Effector memory CD4-positive, alpha-beta T cell (primary cell): ENCODE results near the gene SAA1.

ENCODE experiments used
- DNase-seq, 3 donors: peaks; one replicate each; pipeline ENCODE4 v3.0.0-alpha.2; 2020
- H3K27ac ChIP-seq: 2 replicates; pipeline ENCODE4 v1.7.0; 2013; ENCODE audit warnings: mild to moderate bottlenecking, low read length, moderate library complexity; ENCODE audit not compliant: insufficient read depth, poor library complexity, severe bottlenecking
- H3K27me3 ChIP-seq: replicated peaks from 2 replicates; pipeline ENCODE4 v1.7.0; 2013; ENCODE audit warnings: mild to moderate bottlenecking, low read length; ENCODE audit not compliant: insufficient read depth, control insufficient read depth, poor library complexity, severe bottlenecking
- H3K36me3 ChIP-seq: 2 replicates; pipeline ENCODE4 v1.7.0; 2013; ENCODE audit warnings: mild to moderate bottlenecking, low read length, moderate library complexity; ENCODE audit not compliant: control insufficient read depth, insufficient read depth
- H3K4me1 ChIP-seq: 2 replicates; pipeline ENCODE4 v1.7.0; 2013; ENCODE audit warnings: low read length, mild to moderate bottlenecking; ENCODE audit not compliant: control insufficient read depth, insufficient read depth, poor library complexity, severe bottlenecking
- H3K4me3 ChIP-seq: 2 replicates; pipeline ENCODE4 v1.7.0; 2013; ENCODE audit warnings: low read length, low read depth, mild to moderate bottlenecking; ENCODE audit not compliant: insufficient read depth, poor library complexity, severe bottlenecking
- H3K9me3 ChIP-seq: 2 replicates; pipeline ENCODE4 v1.7.0; 2013; ENCODE audit warnings: mild to moderate bottlenecking, low read length, moderate library complexity; ENCODE audit not compliant: control insufficient read depth

Gene SAA1

DNA sequence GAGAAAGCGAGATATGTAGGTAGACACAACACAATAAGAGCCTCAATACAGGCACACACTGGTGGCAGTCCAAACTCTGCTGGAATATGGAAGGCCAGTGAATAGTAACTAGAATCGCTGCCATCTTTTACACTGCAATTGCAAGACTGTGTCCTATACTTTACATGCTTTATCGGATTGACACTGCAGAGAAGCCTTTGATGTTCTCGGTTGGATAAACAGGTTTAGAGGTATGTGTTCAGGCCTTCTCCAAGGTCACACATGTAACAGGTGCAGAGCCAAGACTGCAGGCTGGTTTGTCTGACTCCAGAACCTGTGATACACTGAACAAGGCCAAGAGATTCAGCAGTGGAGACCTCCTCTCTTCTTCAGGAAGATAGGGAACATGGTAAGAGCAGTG lies 5.1 kb downstream of the SAA1 start:
- H3K4me3 ChIP-seq: no peak overlapping the region
- no peak overlapping the region for H3K27ac ChIP-seq
- H3K27me3 ChIP-seq: no peaks in the 10 kb centered on the region
- H3K4me1 ChIP-seq: no peaks in the 10 kb centered on the region
- no peaks in the 10 kb centered on the region for H3K36me3 ChIP-seq
- DNase-seq: no peak
- H3K9me3 ChIP-seq: no peaks in the 10 kb centered on the region

DNA sequence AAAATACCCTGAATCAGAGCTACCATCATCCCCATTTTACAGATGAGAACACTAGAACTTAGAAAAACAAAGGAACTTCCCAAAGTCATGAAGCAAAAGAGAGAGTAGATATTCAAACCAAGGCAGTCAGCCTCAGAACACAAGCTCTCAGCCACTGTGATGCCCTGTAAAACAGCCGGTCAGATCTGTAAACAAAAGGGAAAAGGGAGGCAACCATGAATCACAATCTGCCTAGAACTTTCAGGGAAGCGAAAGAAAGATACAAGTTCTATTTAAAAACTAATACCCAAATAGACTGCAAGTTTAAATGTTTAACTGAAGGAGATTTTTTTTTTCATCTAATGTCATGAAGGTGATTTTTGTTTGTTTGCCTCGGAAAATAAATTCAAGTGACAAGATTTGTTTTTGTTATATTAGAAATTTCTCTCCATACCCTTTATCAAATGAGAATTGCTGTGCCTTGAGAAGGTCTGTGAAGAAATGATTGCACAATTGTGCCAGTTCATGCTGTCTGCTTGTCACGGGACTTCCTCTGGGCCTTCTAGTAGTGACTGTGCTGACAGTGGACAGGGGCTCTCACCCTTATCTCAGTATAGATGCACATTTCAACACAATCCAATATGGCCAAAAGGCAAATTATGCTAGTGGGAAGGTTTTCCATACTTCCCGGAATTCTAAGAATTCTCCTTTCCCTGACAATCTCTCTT lies 11.7 kb downstream of the SAA1 start:
- peaks cover 7% of the 10 kb centered on the region for H3K36me3 ChIP-seq

DNA sequence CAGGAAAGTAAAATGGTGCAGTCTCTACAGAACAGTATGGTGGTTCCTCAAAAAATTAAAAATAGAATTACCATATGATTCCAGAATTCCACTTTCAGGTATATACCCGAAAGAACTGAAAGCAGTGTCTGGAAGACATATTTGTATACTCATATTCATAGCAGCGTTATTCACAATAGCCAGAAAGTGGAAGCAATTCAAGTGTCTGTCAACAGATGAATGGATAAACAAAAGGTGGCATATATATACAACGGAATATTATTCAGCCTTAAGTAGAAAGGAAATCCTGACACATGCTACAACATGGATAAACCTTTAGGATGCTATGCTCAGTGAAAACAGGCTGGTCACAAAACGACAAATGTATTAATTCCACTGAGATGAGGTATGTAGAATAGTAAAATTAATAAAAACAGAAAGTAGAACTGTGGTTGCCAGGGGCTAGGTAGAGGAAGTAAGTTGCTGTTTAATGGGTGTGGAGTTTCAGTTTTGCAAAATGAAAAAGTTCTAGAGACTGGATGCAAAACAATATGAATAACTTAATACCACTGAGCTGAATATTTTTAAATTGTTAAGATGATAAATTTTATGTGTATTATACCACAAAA lies 14.5 kb downstream of the SAA1 start:
- Histone ChIP-seq H3K4me3 (no peak overlapping the region), H3K9me3 (no peaks in the 10 kb centered on the region), H3K27ac (no peak overlapping the region), H3K36me3 (peaks cover 16% of the 10 kb centered on the region), H3K4me1 (no peaks in the 10 kb centered on the region), H3K27me3 (no peaks in the 10 kb centered on the region)
- DNase-seq: no peak

More for the DNA sequence above, 11.7 kb downstream of the SAA1 start:
- no peak for DNase-seq
- H3K9me3 ChIP-seq: no peaks in the 10 kb centered on the region
- H3K27ac ChIP-seq: no peak overlapping the region
- no peak overlapping the region for H3K4me3 ChIP-seq
- H3K4me1 ChIP-seq: no peaks in the 10 kb centered on the region
- H3K27me3 ChIP-seq: no peaks in the 10 kb centered on the region

DNA sequence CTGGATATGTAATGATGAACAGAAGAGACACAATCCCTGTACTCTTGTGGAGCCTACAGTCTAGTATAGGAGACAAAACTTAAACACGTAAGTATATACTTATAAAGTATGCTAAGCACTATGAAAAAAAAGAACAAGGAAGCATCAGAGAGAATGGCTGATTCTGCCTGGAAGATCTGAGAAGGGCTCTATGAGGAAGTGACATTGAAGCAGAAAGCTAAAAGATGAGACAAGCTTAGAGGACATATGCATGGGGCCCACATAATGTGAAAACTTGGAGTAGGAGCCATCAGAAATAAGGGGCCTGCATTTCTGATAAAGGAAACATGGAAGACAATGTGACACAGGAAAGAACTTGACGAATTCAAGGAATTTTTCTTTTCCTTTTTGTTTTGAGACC lies 16.6 kb downstream of the SAA1 start:
- H3K36me3 ChIP-seq: peaks cover 32% of the 10 kb centered on the region
- no peaks in the 10 kb centered on the region for H3K9me3 ChIP-seq
- DNase-seq: no peak
- no peak overlapping the region for H3K27ac ChIP-seq
- H3K4me1 ChIP-seq: no peaks in the 10 kb centered on the region
- H3K4me3 ChIP-seq: no peak overlapping the region
- no peaks in the 10 kb centered on the region for H3K27me3 ChIP-seq

DNA sequence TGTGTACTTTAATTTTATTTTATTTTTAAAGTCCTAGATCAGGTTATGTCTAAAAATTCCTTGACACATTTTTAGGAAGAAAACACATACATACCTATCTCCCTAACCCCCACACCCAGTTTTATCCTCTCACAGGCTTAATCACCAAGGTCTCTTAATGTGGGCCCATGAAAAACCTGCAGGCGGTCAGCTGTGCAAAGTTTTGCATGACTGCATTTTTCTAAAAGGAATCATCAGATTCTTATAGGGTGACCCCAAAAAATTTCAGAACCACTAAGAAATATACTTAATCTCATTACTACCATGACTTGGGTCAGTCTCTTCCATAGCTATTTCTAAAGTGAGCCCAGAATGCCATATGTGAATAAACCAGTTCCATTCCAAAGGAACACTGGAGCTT lies 19.8 kb downstream of the SAA1 start:
- Histone ChIP-seq H3K4me1 (no peaks in the 10 kb centered on the region), H3K27ac (no peak overlapping the region), H3K9me3 (no peaks in the 10 kb centered on the region), H3K27me3 (no peaks in the 10 kb centered on the region), H3K4me3 (no peak overlapping the region), H3K36me3 (peaks cover 36% of the 10 kb centered on the region)
- DNase-seq: no peak

DNA sequence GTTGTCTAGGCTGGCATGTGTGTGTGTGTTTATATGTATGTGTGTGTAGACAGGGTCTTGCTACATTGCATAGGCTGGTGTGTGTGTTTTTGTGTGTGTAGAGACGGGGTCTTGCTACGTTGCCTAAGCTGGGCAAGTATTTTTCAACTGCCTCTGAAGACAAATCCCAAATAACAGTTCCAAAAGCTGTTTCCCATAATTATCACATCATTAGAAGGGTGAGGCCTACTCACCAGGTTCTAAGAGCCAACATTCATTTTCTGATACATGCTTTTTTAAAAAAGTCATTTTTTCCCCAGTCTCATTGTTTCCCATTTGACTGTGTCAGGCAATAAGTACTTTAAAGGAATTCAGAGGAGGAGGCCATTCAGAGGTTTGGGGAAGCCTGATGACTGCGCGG lies 22.8 kb downstream of the SAA1 start:
- no peak overlapping the region for H3K27ac ChIP-seq
- H3K9me3 ChIP-seq: no peaks in the 10 kb centered on the region
- H3K4me3 ChIP-seq: no peak overlapping the region
- H3K36me3 ChIP-seq: peaks cover 39% of the 10 kb centered on the region
- no peak for DNase-seq
- H3K27me3 ChIP-seq: no peaks in the 10 kb centered on the region
- no peaks in the 10 kb centered on the region for H3K4me1 ChIP-seq

DNA sequence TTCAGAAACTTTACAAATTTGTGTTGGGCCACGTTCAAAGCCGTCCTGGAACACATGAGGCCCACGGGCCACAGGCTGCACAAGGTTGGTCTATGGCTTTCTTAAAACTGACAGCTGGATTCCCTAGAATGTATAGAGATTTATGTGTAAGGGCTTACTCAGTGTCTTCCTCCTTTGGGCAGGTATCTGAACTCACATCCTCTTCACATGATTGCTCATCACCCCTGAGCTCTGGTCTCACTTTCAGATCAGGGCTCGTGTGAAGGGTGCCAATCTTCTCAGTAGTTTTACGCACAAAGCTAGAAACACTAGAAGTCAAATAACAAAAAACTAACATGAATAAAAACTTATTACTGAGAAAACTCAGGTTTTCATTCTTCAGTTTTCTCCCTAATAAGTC lies 28.8 kb downstream of the SAA1 start:
- peaks cover 48% of the 10 kb centered on the region for H3K36me3 ChIP-seq
- no peak overlapping the region for H3K27ac ChIP-seq
- H3K4me3 ChIP-seq: no peak overlapping the region
- no peaks in the 10 kb centered on the region for H3K4me1 ChIP-seq
- DNase-seq: no peak
- H3K9me3 ChIP-seq: no peaks in the 10 kb centered on the region
- no peaks in the 10 kb centered on the region for H3K27me3 ChIP-seq

DNA sequence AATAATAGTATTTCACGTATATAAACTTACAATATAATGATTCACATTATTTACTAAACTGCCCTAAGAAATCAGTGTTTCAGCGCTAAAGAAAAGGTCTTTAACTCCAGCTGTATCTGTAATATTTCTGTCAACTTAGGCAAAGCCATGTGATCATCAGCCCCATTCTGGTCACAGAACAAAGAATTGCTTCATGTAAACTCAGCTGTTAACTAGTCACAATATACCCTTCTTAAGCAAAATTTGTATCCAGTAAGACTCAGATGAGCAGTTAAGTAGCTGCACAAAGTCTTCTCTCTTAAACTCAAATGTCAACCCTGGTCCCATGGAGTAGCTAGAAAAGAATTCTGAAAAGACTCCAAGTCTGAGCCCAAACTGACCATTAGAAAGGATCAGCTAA lies 29.3 kb downstream of the SAA1 start:
- Histone ChIP-seq H3K27me3 (no peaks in the 10 kb centered on the region), H3K36me3 (peaks cover 52% of the 10 kb centered on the region), H3K4me1 (no peaks in the 10 kb centered on the region), H3K4me3 (no peak overlapping the region), H3K27ac (no peak overlapping the region), H3K9me3 (no peaks in the 10 kb centered on the region)
- no peak for DNase-seq

DNA sequence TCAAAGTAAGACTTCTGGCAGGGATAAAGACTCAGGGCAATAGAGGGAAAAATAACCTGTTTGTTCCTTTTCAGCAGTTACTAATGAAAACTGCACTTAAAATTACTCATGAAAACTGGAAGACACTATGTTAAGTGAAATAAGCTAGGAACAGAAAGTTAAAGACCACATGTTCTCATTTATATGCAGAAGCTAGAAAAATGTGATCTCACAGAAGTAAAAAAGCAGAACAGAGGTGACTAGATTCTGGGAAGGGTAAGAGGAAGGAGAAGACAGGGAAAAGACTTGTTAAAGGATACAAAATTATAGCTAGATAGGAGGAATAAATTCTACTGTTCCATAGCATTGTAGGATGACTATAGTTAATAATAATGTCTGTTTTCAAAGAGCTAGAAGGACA lies 33.7 kb downstream of the SAA1 start:
- no peaks in the 10 kb centered on the region for H3K4me1 ChIP-seq
- no peak overlapping the region for H3K4me3 ChIP-seq
- no peak for DNase-seq
- H3K27me3 ChIP-seq: no peaks in the 10 kb centered on the region
- no peaks in the 10 kb centered on the region for H3K9me3 ChIP-seq
- H3K36me3 ChIP-seq: peaks cover 46% of the 10 kb centered on the region
- H3K27ac ChIP-seq: no peak overlapping the region

DNA sequence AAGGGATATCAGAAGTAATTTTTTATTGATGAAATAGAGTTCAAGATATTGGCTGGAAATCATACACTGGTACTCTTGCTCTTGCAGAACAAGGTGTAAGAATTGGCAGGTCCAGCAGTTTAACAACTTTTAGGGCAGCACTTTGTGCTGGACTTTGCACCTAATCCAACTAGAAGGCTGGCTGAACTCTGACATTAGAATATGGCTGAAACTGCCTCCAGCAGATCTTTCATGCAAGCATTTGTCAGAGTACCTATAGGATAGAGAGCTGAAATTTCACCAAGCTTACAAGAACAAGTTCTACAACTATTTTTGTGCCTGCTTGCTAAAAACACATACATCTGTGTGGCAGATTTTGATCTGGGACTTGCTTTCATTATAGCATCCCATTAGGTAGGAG lies 38.7 kb downstream of the SAA1 start:
- H3K27ac ChIP-seq: no peak overlapping the region
- peaks cover 59% of the 10 kb centered on the region for H3K36me3 ChIP-seq
- no peaks in the 10 kb centered on the region for H3K4me1 ChIP-seq
- H3K9me3 ChIP-seq: no peaks in the 10 kb centered on the region
- DNase-seq: no peak
- no peaks in the 10 kb centered on the region for H3K27me3 ChIP-seq
- H3K4me3 ChIP-seq: no peak overlapping the region
